Superior temporal gyrus (tissue), 1 donor: ENCODE data around the gene TNK1.

Experiments
- DNase-seq: peaks from one replicate; pipeline ENCODE4 v3.0.0-alpha.2; 2016; ENCODE audit errors: extremely low spot score

TNK1 gene

DNA sequence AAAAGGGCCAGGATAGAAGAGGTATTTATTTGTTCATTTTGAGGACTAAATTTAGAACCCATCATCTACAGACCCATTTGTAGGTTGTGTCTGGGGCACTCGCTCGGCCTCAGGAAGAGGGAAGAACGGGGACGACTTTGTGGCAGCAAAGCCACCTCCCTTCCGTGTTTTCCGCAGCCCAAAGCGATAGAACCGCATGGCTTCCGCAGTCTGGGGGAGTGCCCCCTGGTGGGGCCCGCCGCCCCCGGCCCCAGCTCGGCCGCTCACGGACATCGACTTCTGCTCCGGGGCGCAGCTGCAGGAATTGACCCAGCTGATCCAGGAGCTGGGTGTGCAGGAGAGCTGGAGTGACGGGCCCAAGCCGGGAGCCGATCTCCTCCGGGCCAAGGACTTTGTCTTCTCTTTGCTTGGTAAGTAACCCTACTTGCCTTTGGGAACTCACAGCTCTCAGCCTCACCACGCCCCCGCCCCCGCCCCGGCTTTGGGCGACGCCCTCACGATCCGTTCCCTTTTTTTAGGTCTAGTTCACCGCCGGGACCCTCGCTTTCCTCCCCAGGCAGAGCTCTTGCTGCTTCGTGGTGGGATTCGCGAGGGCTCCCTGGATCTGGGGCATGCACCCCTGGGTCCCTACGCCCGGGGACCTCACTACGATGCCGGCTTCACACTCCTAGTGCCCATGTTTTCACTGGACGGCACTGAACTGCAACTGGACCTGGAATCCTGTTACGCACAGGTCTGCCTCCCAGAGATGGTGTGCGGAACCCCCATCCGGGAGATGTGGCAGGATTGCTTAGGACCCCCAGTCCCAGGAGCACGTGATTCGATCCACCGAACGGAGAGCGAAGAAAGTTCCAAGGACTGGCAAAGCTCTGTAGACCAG lies 55.0 kb downstream of the TNK1 start:
- no peak for DNase-seq

DNA sequence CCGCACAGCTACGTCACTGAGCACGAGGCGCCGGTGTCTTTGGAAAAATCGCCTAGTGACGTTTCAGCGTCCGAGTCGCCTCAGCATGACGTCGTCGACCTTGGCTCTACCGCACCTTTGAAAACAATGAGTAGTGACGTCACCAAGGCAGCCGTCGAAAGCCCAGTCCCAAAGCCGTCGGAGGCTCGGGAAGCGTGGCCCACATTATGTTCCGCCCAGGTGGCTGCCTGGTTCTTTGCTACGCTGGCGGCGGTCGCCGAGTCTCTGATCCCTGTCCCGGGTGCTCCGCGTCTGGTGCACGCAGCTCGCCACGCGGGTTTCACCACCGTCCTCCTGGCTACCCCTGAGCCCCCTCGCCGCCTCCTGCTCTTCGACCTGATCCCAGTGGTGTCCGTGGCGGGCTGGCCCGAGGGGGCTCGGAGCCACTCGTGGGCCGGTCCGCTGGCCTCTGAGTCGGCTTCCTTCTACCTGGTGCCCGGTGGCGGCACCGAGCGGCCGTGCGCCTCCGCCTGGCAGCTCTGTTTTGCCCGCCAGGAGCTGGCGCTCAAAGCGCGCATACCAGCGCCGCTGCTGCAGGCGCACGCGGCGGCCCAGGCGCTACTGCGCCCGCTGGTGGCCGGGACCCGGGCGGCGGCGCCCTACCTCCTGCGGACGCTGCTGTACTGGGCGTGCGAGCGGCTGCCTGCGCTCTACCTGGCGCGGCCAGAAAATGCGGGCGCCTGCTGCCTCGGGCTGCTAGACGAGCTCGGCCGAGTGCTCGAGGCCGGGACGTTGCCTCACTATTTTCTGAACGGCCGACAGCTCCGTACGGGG lies 55.9 kb downstream of the TNK1 start:
- DNase-seq, result peak; percentile 75

DNA sequence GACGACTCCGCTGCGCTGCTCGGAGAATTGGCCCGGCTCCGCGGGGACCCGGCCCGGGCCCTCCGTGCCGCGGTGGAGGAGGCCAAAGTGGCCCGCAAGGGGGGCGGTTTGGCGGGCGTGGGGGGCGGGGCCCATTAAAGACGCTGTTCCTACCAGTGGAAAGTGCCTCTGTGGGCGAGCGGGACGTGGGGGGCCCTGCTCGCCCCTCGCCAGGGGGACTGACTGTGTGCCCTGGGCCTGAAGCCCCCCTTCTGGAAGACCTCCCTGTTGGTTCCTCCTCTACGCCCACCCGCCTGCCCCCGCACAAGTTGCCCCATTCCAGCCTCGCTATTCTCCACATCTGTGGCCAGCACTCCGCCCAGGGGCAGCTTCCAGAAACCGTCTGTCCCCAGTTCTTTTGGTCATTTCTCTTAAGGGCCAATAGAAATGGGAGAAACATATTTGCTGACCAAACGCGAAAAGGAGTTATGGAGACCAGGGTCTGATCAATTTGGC lies 56.5 kb downstream of the TNK1 start:
- DNase-seq, result no peak

DNA sequence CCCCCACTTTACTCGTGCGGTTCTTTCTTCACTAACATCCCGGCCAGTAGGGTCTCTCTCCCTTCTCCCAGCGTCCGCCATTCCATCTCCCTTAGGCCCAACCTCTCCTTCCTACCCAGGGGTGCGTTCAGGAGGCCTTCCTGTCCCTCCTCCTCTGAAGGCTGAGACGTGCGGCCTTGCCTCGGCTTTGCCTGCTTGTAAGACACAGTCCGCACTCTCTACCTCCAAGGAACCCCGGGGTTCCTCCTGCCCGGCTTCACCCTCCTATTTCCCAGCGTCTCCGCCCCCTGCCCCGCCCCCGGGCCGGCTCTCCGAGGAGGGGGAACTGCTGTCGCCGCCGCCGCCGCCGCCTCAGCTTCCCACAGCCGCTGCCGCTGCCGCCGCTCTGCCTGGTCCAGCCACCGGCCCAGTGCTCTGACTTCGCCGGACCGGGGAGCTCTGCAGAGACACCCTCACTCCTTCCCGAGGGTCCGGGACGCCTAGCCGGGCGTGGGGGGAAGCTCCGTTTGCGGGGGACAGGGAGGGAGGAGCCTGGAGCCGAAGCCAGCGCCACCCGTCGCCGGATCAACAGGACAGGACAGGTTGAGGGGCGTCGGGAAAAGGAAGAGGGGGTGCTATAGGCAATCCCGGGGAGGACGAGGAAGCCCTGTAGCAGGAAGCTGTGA lies 57.2 kb downstream of the TNK1 start:
- DNase-seq, result no peak

DNA sequence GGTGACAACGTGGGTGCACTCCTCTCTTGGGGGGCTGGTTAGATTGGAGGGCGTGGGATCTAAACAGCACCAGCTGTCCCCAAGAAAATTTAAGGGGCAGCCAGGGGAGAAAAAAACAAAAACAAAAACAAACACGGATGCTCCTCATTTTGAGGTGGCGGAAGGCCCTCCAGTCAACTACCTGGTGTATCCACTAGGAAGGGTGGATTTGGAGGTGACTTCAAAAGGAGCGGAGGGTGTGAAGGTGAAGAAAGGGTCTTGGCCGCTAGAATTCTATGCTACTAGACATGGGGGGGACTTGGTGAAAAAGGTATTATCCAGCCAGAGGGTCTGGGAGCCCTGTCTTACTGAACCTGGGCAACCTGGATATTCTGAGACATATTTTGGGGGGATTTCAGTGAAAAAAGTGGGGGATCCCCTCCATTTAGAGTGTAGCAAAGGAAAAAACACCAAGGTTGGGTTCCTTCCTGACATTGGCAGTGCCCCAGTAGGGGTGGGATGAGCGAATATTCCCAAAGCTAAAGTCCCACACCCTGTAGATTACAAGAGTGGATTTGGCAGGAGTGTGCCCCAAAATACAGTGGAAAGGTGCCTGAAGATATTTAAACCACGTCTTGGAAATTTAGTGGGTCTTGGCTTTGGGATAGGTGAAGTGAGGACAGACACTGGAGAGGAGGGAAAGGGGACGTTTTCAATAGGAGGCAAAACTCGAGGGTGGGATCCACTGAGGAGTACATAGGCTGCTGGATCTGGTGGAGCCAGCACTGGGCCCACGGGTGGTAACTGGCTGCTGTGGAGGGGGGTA lies 58.0 kb downstream of the TNK1 start:
- no peak for DNase-seq
